NCI-H1105 (cell line): ENCODE results near the gene BCAS4.

Source experiments
- DNase-seq: peaks from one replicate; lab custom pipeline; 2025; lab: John Stamatoyannopoulos, UW

BCAS4 gene

DNA sequence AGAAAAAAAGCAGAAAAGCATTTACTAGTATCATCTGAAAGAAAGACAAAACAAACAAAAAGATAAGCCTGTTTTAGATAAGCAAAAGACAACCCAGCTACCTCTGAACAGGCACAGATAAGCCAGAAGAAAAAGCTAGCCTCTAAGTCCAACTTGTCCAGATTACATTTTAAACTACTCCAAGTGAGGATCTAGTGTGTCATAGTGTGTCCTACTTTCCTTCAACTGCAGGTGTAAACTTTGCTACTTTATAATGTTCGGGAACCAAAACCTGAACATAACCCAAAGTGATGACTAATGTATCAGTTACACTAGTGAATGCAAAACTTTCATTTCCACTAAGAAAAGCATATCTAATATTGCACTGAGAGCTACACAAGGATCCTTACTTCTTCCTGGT lies 116.9 kb downstream of the BCAS4 start:
- no peak for DNase-seq

GRCh38 chr20:50913690-50914375 lies 119.0 kb downstream of the BCAS4 start:
- no peak for DNase-seq

GRCh38 chr20:50915424-50915823 lies 120.6 kb downstream of the BCAS4 start:
- no peak for DNase-seq

- DNase-seq, result no peak
These were observed 121.4 kb downstream of the BCAS4 start for GRCh38 chr20:50916257-50916656.

DNA sequence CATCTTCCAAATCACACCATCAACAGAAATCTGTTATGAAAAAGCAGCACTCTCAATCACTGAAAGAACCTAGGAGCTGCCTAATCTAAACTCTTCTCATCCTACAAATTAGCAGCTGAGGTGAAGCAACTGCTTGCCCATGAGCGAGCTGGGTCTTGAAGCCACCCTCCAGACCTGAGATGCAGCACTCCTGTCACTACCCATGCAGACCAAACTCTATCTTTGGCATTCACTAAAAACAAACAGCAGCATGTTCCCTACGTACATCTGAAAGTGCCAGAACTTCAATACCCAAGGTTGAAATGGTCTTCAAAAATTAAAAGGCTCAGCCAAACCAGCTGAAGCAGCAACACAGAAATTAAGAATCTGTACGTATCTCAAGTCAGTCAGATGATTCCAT lies 122.1 kb downstream of the BCAS4 start:
- no peak for DNase-seq

- no peak for DNase-seq
These were observed 123.5 kb downstream of the BCAS4 start for GRCh38 chr20:50918403-50918802.

DNA sequence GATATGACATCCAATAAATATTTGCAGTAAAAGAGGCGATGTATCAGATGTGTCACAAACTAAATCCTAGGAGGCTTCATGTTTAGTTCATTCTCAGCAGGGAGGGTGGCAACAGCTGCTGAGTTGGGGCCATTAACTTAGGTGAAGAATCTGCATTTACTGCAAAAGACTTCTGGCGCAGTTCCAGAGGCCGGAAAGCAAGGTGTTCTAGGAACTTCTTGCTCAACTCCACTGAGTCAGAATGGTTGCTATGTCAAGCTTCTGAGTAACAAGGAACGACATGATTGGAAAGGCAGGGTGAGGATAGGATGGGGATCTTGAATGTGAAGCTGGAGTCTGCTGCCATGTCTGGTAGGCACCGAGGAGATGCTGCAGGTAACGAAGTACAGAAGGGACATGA lies 124.7 kb downstream of the BCAS4 start:
- no peak for DNase-seq

DNA sequence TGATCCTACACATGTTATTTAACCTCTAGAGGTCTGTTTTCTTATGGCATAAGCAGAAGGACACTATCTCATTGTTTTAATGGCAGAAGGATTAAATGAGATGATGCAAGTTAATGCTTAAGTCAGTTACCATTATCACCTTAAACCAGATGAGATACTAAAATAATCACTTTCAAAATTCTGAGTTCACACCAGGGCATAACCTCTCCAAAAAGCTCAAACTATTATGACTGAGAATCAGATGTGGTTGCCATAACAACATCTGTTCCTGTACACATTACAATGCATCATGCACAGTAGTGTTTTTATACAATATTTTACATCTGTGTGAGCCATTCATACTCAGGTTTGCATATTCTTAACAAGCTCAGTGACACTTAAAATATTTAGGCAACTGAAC lies 126.1 kb downstream of the BCAS4 start:
- no peak for DNase-seq

DNA sequence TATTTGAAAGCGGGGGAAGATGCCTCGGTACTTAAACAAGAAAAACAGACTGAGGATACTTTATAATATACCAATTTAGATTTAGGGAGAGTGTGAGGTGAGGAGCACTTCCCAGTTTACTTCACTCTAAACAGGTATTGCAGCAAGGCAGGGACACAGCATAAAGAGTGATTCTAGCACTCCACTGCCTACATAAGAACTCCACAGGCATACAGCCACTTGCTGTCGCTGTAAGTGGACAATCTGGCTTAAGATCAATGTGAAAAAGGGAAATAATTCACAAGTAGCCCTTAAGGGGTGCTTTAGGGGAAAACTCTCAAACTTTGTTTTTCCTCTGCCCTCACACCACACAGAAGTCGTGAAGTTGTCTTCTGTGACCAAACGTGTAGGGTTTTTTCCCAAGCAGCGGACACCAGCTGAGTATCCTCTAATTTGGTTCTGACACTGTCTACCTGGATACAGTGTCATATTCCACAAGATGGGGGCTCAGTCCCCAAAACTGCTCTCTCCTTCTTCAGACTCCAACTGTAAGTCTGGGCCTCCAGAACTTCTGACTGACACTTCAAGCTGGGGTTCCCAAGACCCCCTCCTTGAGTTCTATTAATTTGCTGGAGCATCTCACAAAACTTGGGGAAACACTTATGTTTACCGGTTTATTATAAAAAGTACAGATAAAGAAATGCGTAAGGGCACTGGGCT lies 127.1 kb downstream of the BCAS4 start:
- no peak for DNase-seq

DNA sequence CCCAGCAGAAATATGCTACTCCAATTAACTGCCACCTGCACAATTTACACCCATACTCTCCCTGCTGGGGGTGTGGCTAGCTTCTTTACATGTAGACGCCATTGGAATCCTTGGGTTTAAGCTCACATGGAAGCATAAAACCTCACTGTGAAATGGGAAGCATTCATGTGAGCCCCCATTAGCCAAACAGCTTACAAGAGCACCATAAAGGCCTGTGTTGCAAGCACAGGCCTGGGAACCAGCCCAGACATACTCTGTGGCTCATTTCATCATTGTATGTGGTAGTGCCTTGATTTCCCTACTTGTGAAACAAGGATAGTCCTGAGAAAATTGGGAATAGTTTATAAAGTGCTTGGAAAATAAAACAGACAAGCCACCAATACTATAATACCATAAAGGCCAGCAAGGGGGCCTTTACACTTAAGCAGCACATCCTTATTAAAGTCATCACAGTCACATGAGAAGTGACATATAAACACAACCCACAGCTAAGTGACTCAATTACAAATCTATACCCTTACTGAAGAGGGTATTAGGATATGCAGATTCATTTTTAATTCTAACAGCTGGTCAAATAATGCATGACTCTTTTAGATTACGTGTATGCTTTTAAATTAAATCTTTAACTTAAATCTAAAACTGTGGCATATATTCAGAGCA lies 129.5 kb downstream of the BCAS4 start:
- DNase-seq, result no peak

DNA sequence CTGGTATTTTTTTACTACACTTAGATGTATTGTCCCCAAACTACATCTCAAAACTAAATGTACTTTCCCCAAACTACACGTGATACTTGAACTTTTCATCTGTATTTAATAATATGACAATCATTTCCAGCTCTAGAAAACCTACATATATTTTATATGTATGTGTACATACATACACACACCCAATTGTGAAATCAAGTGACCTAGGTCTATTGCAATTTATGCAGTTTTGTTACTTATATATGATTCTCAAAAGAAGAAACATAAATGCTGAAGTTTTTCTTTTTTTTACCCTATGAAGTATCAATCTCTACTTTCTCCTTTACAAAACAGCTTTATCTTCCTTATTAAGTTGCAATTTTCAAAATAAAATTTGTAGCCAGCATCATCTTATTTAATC lies 131.7 kb downstream of the BCAS4 start:
- no peak for DNase-seq
